Osteoblast (primary cell): ENCODE measurements around the gene RANBP17. TPM values are rescaled to one million over a fixed set of nuclear protein-coding genes. Genes with fewer than 3 reads are reported as not detected.
A peak's percentile ranks its signal among the peaks of the same experiment; 100 is the strongest.

Experiments
- DNase-seq: peaks from one replicate; pipeline ENCODE4 v3.0.0; 2011; ENCODE audit warnings: low spot score, mixed read lengths; ENCODE audit not compliant: insufficient read length; ENCODE audit errors: missing footprints
- H2AFZ ChIP-seq: 2 replicates; pipeline ENCODE4 v1.6.0; 2011; ENCODE audit warnings: mild to moderate bottlenecking, low read length
- H3K27ac ChIP-seq: 2 replicates; pipeline ENCODE4 v1.5.1; 2011; ENCODE audit warnings: mild to moderate bottlenecking, low read depth, low read length, moderate library complexity
- H3K27me3 ChIP-seq: 2 replicates; pipeline ENCODE4 v1.6.0; 2012; ENCODE audit warnings: mild to moderate bottlenecking, control low read depth, inconsistent platforms, low read length, moderate library complexity; ENCODE audit not compliant: insufficient read depth
- H3K36me3 ChIP-seq: 2 replicates; pipeline ENCODE4 v1.5.1; 2011; ENCODE audit warnings: mild to moderate bottlenecking, low read length, control low read depth, moderate library complexity; ENCODE audit not compliant: insufficient read depth
- H3K4me1 ChIP-seq: 2 replicates; pipeline ENCODE4 v1.5.1; 2011; ENCODE audit warnings: mild to moderate bottlenecking, low read length, control low read depth, moderate library complexity; ENCODE audit not compliant: insufficient read depth
- H3K4me2 ChIP-seq: 2 replicates; pipeline ENCODE4 v1.6.0; 2011; ENCODE audit warnings: mild to moderate bottlenecking, low read length; ENCODE audit not compliant: insufficient read depth
- H3K4me3 ChIP-seq: fragments of 200-600 bp; sonication (generic); 3 replicates; pipeline ENCODE4 v1.5.1; 2012; ENCODE audit warnings: mild to moderate bottlenecking, low read length, inconsistent platforms; ENCODE audit not compliant: insufficient read depth
- H3K79me2 ChIP-seq: 2 replicates; pipeline ENCODE4 v1.6.0; 2012; ENCODE audit warnings: mild to moderate bottlenecking, low read length, control low read depth, inconsistent platforms; ENCODE audit not compliant: insufficient read depth
- H3K9me3 ChIP-seq: 2 replicates; pipeline ENCODE4 v1.5.1; 2011; ENCODE audit warnings: low read depth, low read length, control low read depth
- H4K20me1 ChIP-seq: 2 replicates; pipeline ENCODE4 v1.6.0; 2012; ENCODE audit warnings: mild to moderate bottlenecking, low read length, control low read depth; ENCODE audit not compliant: insufficient read depth
- total RNA-seq: library from RNA; depleted of rRNA; stranded (reverse); fragments of >200 nt; gene quantifications from 2 replicates; pipeline ENCODE4 v1.2.3, GENCODE V29; 2012
- TF ChIP-seq, protein P1 (sequence below): IDR thresholded peaks from 2 replicates; pipeline ENCODE4 v1.5.1; 2011; ENCODE audit warnings: mild to moderate bottlenecking, low read depth, low read length, moderate library complexity; ENCODE audit errors: extremely low read depth

The RANBP17 gene
- 4.0 and 5.0 TPM in 2 replicates for total RNA-seq

DNA sequence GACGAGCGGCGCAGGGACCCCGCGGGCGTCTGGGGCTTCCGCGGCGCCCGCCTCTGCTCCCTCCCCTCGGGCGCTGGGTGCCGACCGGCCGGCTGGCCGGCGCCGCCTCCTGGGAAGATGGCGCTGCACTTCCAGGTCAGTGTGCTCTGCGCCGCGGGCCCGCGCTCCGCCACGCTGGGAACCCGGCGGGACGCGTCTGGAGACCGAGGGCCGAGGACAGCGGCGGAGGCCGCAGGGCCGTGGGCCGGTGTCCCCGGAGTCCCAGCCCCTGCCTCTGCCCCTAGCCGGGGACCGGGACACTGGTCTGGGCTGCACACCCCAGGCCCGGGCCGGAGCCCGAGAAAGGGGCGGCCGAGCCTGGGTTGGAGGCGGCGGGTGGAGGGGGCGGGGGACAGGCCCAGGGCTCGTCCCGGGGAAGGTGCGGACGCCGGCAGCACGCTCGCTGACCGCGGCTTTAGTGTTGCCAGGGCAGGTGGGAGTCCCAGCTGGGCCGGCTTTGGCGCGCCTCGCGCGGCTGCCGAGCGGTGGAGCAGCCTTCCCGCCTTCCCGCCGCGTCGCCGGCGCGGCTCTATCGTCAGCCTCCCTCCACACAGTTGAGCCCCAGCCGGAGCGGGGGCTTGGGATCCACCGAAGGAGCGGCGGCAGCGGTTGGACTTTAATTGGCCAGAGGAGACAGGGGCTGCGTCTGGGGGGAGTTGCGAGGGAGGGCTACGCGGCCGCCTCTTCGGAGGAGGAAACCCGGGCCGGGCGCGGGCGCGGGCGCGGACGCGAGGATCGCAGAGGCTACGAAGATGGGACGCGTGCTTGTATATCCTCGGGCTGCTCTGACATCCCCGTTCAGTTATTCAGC, at the start of gene RANBP17:
Gene RANBP17 (plus strand): TSS at position 102 of the 850 bp plus-strand sequence.
- Histone ChIP-seq H3K4me2 (peak within 1 kb of the TSS; percentile 90), H3K4me1 (peaks cover 11% of the 10 kb centered on the region), H2AFZ (peak within 1 kb of the TSS; percentile 78), H3K9me3 (peaks cover 6% of the 10 kb centered on the region), H3K27ac (peak within 1 kb of the TSS; percentile 37), H3K27me3 (no peaks in the 10 kb centered on the region), H3K79me2 (peaks cover 35% of the 10 kb centered on the region), H3K4me3 (peak within 1 kb of the TSS; percentile 80), H4K20me1 (peaks cover 4% of the 10 kb centered on the region), H3K36me3 (no peaks in the 10 kb centered on the region)
- TF ChIP-seq, protein P1, sequence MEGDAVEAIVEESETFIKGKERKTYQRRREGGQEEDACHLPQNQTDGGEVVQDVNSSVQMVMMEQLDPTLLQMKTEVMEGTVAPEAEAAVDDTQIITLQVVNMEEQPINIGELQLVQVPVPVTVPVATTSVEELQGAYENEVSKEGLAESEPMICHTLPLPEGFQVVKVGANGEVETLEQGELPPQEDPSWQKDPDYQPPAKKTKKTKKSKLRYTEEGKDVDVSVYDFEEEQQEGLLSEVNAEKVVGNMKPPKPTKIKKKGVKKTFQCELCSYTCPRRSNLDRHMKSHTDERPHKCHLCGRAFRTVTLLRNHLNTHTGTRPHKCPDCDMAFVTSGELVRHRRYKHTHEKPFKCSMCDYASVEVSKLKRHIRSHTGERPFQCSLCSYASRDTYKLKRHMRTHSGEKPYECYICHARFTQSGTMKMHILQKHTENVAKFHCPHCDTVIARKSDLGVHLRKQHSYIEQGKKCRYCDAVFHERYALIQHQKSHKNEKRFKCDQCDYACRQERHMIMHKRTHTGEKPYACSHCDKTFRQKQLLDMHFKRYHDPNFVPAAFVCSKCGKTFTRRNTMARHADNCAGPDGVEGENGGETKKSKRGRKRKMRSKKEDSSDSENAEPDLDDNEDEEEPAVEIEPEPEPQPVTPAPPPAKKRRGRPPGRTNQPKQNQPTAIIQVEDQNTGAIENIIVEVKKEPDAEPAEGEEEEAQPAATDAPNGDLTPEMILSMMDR = no peak
- DNase-seq = peak; percentile 95

DNA sequence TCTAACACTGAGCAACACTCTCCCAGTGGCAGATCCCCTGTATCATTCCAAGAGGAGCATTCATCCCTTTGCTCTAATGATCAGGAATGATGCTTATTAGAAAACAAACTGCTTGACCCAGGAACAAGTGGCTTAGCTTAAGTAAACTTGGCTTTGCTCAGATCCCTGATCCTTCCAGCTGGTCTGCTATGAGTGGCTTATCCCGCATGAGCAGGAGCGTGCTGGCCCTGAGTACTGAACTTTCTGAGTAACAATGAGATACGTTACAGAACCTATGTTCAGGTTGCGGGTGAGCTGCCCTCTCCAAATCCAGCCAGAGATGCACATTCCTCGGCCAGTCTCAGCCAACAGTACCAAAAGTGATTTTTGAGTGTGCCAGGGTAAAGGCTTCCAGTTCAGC, 48.6 kb upstream of the RANBP17 start:
- no peak overlapping the region for H3K27ac ChIP-seq
- no peak overlapping the region for H2AFZ ChIP-seq
- no peak for DNase-seq
- no peaks in the 10 kb centered on the region for H3K27me3 ChIP-seq
- no peaks in the 10 kb centered on the region for H4K20me1 ChIP-seq
- TF ChIP-seq, protein P1 = no peak
- H3K4me1 ChIP-seq = no peaks in the 10 kb centered on the region
- no peak overlapping the region for H3K4me2 ChIP-seq
- no peaks in the 10 kb centered on the region for H3K36me3 ChIP-seq
- no peaks in the 10 kb centered on the region for H3K79me2 ChIP-seq
- H3K4me3 ChIP-seq = no peak overlapping the region
- H3K9me3 ChIP-seq = no peaks in the 10 kb centered on the region

DNA sequence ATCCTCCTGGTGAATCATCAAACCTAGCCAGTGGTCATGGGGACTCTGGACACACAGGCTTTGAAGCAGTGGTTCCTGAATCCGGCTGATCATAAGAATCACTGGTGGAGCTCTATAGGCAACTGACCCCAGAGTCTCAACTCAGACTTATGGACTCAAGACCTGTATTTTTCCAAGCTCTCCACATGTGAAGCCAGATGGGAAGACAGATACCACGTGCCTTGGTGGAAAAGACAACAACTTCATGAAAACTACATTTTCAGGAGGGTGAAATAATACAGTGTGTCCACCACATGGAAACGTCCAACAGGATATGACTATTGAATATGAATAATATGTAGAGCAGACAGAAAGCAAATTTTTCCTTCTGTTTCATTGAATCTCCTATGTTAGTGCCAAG, 44.6 kb upstream of the RANBP17 start:
- Histone ChIP-seq H3K36me3 (no peaks in the 10 kb centered on the region), H3K4me2 (no peak overlapping the region)

DNA sequence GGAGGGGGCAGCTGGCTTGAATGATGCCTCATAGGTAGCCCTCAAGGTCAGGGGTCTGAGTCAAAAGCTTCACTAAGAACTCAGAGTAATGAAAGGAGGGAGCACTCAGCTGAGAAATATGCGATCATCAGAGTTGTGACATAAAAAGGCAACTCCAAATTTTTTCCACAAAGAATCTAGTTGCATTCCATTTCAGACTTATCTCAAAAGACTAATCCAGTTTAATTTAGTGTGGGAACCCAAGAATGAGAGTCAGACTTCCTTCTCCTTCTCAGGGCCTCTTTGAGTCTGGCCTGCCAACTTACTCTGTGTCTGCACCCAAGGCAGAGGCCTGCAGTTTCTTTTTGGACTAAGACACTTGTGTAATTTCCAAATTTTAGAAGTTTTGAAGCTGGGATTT, 43.6 kb upstream of the RANBP17 start:
- no peaks in the 10 kb centered on the region for H3K79me2 ChIP-seq
- TF ChIP-seq, protein P1 = no peak
- H3K27me3 ChIP-seq = no peaks in the 10 kb centered on the region
- no peaks in the 10 kb centered on the region for H3K36me3 ChIP-seq
- no peaks in the 10 kb centered on the region for H3K9me3 ChIP-seq
- H3K4me2 ChIP-seq = peak overlapping the region; percentile 10
- no peak overlapping the region for H2AFZ ChIP-seq
- no peak overlapping the region for H3K4me3 ChIP-seq
- H3K27ac ChIP-seq = peak overlapping the region; percentile 71
- no peaks in the 10 kb centered on the region for H4K20me1 ChIP-seq
- DNase-seq = no peak
- H3K4me1 ChIP-seq = peaks cover 4% of the 10 kb centered on the region

More for the DNA sequence above, 44.6 kb upstream of the RANBP17 start:
- Histone ChIP-seq H3K79me2 (no peaks in the 10 kb centered on the region), H2AFZ (no peak overlapping the region), H3K4me3 (no peak overlapping the region), H3K27me3 (no peaks in the 10 kb centered on the region), H3K27ac (no peak overlapping the region), H4K20me1 (no peaks in the 10 kb centered on the region), H3K9me3 (no peaks in the 10 kb centered on the region), H3K4me1 (peaks cover 4% of the 10 kb centered on the region)
- DNase-seq = no peak
- TF ChIP-seq, protein P1 = no peak
